Panc1 (cell line): ENCODE results near the gene PRTFDC1.

Experiments used
- POLR2AphosphoS5 ChIP-seq: IDR thresholded peaks from 2 replicates; pipeline ENCODE4 v1.6.1; 2012; ENCODE audit warnings: mild to moderate bottlenecking, low read depth, low read length, moderate library complexity
- SIN3A ChIP-seq: IDR thresholded peaks from 2 replicates; pipeline ENCODE4 v1.6.1; 2012; ENCODE audit warnings: low read depth, mild to moderate bottlenecking, low read length, moderate library complexity, borderline replicate concordance; ENCODE audit not compliant: insufficient read depth
- TCF7L2 ChIP-seq: IDR thresholded peaks from 2 replicates; pipeline ENCODE4 v1.6.1; 2011; ENCODE audit warnings: mild to moderate bottlenecking, low read depth, low read length, inconsistent platforms
- TF ChIP-seq, protein P1 (sequence below): fragments of 450-650 bp; IDR thresholded peaks from 2 replicates; pipeline ENCODE4 v1.5.1; 2017; ENCODE audit warnings: mild to moderate bottlenecking
- TF ChIP-seq, protein P2 (sequence below), 2 experiments: IDR thresholded peaks; 2 replicates each; pipeline ENCODE4 v1.6.1; 2011 to 2012; ENCODE audit warnings: low read depth in 2 of 2, control low read depth in 1 of 2, low read length in 1 of 2, mild to moderate bottlenecking in 1 of 2, moderate library complexity in 1 of 2; ENCODE audit not compliant: insufficient read depth in 1 of 2

DNA sequence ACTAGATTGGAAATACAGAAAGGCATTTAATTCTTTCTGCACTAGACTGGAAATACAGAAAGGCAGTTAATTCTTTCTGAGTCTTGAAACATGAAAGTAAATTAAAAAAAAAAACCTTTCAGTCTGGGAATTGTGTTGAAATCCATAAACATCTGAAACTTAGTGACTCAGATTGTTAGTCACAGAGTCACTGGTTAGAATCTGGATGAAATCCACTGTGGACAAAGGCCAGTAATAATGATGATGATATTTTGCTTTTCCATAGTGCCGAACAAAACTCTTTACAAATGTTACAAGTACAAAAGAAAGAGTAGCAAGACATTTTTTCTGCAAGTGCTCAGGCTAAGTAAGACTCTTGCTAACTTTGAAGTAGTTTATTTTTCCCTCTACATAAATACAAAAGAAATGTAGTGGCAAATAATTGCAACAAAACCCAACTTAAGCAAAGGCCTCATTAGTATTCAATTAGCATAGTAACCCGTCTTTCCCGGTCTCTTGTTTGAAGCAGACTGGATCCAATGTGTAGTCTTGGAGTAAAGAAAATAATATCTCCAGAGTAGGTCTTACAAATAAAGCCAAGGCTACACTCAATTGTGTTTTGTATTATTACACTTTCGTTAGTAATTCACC lies 5.8 kb upstream of the PRTFDC1 start:
- TF ChIP-seq, protein P1, sequence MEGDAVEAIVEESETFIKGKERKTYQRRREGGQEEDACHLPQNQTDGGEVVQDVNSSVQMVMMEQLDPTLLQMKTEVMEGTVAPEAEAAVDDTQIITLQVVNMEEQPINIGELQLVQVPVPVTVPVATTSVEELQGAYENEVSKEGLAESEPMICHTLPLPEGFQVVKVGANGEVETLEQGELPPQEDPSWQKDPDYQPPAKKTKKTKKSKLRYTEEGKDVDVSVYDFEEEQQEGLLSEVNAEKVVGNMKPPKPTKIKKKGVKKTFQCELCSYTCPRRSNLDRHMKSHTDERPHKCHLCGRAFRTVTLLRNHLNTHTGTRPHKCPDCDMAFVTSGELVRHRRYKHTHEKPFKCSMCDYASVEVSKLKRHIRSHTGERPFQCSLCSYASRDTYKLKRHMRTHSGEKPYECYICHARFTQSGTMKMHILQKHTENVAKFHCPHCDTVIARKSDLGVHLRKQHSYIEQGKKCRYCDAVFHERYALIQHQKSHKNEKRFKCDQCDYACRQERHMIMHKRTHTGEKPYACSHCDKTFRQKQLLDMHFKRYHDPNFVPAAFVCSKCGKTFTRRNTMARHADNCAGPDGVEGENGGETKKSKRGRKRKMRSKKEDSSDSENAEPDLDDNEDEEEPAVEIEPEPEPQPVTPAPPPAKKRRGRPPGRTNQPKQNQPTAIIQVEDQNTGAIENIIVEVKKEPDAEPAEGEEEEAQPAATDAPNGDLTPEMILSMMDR: no peak
- no peak for TF ChIP-seq SIN3A
- TF ChIP-seq TCF7L2: no peak
- TF ChIP-seq POLR2AphosphoS5: no peak
- TF ChIP-seq, protein P2, sequence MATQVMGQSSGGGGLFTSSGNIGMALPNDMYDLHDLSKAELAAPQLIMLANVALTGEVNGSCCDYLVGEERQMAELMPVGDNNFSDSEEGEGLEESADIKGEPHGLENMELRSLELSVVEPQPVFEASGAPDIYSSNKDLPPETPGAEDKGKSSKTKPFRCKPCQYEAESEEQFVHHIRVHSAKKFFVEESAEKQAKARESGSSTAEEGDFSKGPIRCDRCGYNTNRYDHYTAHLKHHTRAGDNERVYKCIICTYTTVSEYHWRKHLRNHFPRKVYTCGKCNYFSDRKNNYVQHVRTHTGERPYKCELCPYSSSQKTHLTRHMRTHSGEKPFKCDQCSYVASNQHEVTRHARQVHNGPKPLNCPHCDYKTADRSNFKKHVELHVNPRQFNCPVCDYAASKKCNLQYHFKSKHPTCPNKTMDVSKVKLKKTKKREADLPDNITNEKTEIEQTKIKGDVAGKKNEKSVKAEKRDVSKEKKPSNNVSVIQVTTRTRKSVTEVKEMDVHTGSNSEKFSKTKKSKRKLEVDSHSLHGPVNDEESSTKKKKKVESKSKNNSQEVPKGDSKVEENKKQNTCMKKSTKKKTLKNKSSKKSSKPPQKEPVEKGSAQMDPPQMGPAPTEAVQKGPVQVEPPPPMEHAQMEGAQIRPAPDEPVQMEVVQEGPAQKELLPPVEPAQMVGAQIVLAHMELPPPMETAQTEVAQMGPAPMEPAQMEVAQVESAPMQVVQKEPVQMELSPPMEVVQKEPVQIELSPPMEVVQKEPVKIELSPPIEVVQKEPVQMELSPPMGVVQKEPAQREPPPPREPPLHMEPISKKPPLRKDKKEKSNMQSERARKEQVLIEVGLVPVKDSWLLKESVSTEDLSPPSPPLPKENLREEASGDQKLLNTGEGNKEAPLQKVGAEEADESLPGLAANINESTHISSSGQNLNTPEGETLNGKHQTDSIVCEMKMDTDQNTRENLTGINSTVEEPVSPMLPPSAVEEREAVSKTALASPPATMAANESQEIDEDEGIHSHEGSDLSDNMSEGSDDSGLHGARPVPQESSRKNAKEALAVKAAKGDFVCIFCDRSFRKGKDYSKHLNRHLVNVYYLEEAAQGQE (IDR thresholded peaks at IDR 0.05; ENCODE audit: insufficient read depth in 1 of 2, low read depth in 2 of 2, low read length in 1 of 2): no peak
